Measurements from ENCODE around the gene MYO9B. TPM values are rescaled to one million over a fixed set of nuclear protein-coding genes. Genes with fewer than 3 reads are reported as not detected.

The MYO9B gene
- total RNA-seq, 1 donor from 2014 or later = 55.9 TPM

DNA sequence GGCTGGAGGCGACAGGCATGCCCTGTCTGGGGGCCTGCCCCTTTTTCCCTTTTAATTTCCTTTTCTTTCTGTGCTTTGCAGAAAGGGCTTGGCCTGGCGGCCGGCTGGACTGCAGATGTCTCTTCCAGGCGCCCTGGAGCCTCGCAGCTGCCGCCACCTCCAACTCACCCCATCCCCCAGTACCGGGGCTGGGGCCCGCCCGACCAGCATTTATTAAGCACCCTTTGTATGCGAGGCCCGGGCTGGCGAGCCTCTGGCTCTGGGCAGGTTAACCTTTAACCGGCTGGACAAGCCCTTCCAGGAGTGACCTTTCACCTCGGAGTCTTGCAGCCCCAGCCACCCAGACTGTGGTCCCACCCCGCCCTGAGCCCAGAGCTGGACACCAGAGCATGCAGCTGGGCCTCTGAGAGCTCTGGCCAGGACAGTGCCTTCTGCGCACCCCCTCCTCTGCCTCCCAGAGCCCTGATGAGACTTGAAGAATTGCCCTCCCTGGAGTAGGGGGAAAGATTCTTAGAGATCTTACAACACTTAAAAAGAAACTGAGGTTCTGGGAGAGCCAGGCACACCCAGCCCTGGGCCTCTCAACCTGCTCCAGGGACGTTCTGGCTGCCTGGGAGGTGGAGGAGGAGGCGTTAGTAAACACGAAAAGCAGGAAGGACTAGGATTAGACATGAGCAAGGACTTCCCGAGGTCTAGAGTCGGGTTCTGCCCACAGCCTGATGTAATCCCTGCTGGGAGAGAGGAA is 171.3 kb downstream of the MYO9B start:
- DNase-seq (ENCODE audit: low read depth) = no peak
- peak overlapping the region; percentile 54 for H3K4me3 ChIP-seq (ENCODE audit: low read depth, low read length)
- TF ChIP-seq, protein P1, sequence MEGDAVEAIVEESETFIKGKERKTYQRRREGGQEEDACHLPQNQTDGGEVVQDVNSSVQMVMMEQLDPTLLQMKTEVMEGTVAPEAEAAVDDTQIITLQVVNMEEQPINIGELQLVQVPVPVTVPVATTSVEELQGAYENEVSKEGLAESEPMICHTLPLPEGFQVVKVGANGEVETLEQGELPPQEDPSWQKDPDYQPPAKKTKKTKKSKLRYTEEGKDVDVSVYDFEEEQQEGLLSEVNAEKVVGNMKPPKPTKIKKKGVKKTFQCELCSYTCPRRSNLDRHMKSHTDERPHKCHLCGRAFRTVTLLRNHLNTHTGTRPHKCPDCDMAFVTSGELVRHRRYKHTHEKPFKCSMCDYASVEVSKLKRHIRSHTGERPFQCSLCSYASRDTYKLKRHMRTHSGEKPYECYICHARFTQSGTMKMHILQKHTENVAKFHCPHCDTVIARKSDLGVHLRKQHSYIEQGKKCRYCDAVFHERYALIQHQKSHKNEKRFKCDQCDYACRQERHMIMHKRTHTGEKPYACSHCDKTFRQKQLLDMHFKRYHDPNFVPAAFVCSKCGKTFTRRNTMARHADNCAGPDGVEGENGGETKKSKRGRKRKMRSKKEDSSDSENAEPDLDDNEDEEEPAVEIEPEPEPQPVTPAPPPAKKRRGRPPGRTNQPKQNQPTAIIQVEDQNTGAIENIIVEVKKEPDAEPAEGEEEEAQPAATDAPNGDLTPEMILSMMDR (conservative IDR thresholded peaks at IDR 0.05; ENCODE audit: low read depth, low read length) = no peak

- H3K4me3 ChIP-seq (ENCODE audit: low read depth, low read length) = no peak overlapping the region
- TF ChIP-seq, protein P1 (conservative IDR thresholded peaks at IDR 0.05; ENCODE audit: low read depth, low read length) = no peak
- DNase-seq (ENCODE audit: low read depth) = no peak
Observed at GRCh38 chr19:17248011-17248776, 172.6 kb downstream of the MYO9B start.

- DNase-seq (ENCODE audit: low read depth) = no peak
- H3K4me3 ChIP-seq (ENCODE audit: low read depth, low read length) = no peak overlapping the region
- TF ChIP-seq, protein P1 (conservative IDR thresholded peaks at IDR 0.05; ENCODE audit: low read depth, low read length) = no peak
Observed at GRCh38 chr19:17249887-17250548, 174.4 kb downstream of the MYO9B start.

GRCh38 chr19:17254636-17255035 is 179.1 kb downstream of the MYO9B start:
- TF ChIP-seq, protein P1 (conservative IDR thresholded peaks at IDR 0.05; ENCODE audit: low read depth, low read length) = no peak
- DNase-seq (ENCODE audit: low read depth) = no peak
- H3K4me3 ChIP-seq (ENCODE audit: low read depth, low read length) = no peak overlapping the region

DNA sequence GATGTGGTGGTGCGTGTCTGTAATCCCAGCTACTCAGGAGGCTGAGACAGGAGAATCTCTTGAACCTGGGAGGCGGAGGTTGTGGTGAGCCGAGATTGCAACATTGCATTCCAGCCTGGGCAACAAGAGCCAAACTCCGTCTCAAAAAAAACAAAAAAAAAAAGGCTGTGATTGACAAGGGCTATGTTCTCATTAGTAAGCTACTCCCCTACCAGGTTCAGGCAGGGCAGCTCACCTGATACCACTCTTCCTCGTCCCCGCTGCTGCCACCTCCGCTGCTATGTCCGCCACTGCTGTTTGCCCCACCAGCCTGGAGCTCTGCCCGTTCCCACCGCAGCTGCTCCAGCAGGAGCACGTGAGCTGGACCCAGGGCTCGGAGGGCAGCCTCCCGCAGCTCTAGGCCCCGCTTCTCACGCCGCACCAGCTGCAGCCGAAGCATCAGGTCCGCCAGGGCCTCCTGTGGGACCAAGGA is 179.6 kb downstream of the MYO9B start:
- TF ChIP-seq, protein P1 (conservative IDR thresholded peaks at IDR 0.05; ENCODE audit: low read depth, low read length) = no peak
- no peak overlapping the region for H3K4me3 ChIP-seq (ENCODE audit: low read depth, low read length)
- no peak for DNase-seq (ENCODE audit: low read depth)

GRCh38 chr19:17256130-17256529 is 180.6 kb downstream of the MYO9B start:
- no peak overlapping the region for H3K4me3 ChIP-seq (ENCODE audit: low read depth, low read length)
- TF ChIP-seq, protein P1 (conservative IDR thresholded peaks at IDR 0.05; ENCODE audit: low read depth, low read length) = no peak
- no peak for DNase-seq (ENCODE audit: low read depth)
